Superior temporal gyrus (tissue), 1 donor: ENCODE measurements around the gene PLIN3.
"Not testable (repeated sequence)": the region's sequence is repeated elsewhere in the genome, so short reads cannot be mapped to it uniquely, and the experiment has no call there.

Source experiments
- DNase-seq: peaks from one replicate; pipeline ENCODE4 v3.0.0-alpha.2; 2016; ENCODE audit errors: extremely low spot score

Gene PLIN3

DNA sequence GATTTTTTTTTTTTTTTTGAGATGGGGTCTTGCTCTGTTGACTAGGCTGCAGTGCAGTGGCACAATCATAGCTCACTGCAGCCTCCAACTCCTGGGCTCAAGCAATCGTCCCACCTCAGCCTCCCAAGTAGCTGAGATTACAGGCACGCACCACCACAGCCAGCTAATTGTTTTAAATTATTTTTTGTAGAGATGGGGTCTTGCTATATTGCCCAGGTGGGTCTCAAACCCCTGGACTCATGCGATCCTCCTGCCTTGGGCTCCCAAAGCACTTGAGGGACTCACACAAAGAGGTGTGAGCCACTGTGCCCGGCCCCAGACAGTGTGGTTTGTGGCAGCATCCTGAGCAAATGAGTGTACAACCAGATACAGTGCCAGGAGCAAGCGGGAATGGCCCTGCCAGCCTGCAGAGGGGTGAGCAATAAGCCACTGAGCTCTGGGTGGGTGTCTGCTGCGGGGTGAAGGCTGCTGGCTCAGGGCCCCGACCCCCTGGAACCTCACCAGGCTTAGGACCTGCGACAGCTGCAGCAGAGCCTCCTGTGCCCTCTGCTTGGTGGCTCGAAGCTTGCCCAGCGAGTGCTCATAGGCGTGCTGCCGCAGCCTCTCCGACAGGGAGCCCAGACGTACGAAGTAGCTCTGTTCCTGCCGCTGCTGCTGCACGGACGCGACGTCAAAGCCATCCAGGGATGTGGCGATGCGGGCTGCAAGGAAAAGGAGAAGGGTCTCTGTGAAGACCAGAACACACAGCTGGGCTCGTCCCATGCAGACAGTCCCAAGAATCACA lies 20.1 kb downstream of the PLIN3 start:
- DNase-seq = no peak

DNA sequence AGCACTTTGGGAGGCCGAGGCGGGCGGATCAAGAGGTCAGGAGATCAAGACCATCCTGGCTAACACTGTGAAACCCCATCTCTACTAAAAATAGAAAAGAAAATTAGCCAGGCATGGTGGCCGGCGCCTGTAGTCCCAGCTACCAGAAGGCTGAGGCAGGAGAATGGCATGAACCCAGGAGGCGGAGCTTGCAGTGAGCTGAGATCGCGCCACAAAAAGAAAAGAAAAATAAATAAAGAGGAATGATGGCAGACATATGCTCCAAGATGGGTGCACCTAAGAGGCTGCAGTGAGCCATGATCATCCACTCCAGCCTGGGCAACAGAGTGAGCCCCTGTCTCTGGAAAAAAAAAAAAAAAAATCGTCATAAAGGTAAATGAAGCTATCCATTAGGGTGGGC lies 21.5 kb downstream of the PLIN3 start:
- DNase-seq = not testable (repeated sequence)

DNA sequence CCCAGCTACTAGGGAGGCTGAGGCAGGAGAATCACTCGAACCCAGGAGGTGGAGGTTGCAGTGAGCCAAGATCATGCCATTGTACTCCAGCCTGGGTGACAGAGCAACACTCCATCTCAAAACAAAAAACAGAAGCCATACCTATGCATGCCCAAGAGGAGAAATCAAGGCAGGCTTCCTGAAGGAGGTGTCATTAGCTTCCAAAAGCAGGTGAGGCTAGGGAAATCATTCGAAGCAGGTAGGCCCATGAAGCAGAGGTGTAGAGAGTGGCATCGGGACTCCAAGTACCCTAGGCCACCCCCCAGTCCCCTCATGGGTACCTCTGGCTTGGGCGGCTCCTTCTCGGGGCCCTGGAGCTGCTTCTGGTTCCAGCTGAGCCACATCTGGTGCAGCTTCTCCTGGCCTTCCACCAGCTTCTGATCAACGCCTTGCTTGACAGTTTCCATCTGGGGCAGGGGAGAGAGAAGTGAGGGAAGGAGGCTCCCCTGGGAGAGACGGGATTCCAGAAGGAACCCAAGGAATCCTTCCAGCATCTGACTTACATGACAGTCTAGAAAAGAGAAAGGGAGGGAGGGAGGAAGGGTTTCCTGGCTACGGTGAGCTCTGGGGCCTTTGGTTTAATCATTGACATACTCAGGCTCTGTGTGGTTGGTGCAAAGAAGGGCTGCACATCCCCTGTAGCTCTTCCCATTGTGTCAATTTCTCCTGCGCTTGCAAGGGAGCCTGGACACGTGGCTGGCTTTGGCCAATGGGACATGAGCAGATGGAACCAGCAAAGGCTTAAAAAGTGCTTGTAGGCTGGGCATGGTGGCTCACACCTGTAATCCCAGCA lies 22.9 kb downstream of the PLIN3 start:
- DNase-seq = no peak

DNA sequence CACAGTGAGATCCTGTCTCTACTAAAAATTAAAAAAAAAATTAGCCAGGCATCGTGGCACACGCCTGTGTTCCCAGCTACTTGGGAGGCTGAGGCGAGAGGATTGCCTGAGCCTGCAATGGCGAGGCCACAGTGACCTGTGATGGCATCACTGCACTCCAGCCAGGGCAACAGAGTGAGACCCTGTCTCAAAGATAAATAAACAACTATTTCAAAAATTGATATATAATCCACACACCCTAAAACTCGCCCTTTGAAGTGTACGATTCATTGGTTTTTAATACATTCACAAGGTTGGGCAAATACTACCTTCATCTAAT lies 23.9 kb downstream of the PLIN3 start:
- no peak for DNase-seq

DNA sequence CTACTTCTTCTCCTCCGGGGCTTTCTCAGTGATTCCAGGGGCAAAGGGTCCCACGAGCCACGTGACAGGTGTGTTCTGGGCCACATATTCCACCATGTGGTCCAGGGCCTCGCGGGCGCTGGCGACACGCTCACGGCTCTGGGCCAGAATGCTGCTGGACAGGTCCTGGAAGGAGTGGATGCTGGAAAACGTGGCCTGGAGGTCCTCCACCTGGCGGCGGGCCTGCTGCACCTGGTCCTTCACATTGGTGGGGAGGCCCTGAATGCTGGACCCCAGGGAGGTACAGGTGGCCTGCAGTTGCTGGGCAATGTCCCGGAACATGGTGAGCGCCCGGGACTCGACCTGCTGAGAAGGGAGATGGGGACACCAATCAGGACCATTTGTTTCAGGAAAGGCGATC lies 28.3 kb downstream of the PLIN3 start:
- no peak for DNase-seq

DNA sequence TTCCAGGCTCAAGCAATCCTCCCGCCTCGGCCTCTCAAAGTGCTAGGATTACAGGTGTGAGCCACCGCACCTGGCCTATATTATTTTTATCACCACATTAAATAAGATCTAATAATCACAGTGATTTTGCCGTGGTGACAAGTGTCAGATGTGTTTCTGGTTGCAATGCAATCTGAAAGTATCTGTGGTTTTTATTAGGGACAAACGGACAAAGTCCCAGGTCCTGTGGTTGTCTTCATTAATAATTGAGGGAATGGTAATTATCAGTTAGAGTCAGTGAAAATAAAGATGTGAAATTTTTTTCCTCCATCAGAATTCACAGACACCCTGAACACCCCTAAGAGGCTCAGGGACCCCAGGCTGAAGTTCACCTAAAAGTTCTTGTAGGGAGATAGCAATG lies 34.7 kb downstream of the PLIN3 start:
- DNase-seq = no peak

DNA sequence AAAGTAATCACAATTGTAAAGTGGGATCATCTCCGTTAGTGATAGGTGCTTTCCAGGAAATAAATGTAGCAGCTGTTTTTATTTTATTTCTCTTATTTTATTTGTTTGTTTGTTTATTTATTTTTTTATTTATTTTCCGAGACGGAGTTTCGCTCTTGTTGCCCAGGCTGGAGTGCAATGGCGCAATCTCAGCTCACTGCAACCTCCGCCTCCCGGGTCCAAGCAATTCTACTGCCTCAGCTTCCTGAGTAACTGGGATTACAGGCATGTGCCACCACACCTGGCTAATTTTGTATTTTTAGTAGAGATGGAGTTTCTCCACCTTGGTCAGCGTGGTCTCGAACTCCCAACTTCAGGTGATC lies 35.5 kb downstream of the PLIN3 start:
- not testable (repeated sequence) for DNase-seq

DNA sequence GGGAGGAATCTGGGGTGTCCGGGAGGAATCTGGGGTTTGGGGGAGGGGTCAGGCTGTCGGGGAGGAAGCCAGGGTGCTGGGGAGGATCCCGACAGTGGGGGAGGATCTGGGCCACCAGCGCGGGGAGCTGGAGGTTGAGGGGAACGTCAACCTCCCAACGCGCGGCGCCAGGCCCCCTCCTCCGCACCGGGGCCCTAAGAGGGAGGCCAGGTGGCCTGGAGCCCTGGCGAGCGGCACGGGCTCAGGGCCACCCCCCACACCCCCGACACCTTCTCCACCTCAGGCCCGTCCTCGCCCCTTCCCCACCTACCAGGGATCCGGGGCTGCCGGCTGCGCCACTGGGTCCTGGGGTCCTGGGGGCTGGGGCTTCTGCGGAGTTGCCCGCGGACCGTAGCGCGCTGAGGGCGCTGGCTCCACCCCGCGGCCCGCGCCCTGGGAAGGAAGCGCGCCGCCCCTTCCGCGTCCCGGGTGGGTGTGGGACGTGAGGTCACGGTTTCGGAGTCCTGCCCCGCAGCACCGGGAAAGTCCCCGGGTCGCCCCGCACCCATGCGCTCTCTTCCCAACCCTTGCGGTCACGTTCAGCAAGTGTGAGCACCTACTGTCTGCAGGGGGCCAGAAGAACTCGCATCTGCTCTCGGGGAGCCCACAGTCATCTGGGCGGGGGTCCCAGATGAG lies 36.0 kb downstream of the PLIN3 start, which contains the start of gene TICAM1:
Gene TICAM1 (minus strand): TSS at position 409 of the 675 bp plus-strand sequence. CDS start 13,335 bp downstream, outside the sequence.
- no peak for DNase-seq

DNA sequence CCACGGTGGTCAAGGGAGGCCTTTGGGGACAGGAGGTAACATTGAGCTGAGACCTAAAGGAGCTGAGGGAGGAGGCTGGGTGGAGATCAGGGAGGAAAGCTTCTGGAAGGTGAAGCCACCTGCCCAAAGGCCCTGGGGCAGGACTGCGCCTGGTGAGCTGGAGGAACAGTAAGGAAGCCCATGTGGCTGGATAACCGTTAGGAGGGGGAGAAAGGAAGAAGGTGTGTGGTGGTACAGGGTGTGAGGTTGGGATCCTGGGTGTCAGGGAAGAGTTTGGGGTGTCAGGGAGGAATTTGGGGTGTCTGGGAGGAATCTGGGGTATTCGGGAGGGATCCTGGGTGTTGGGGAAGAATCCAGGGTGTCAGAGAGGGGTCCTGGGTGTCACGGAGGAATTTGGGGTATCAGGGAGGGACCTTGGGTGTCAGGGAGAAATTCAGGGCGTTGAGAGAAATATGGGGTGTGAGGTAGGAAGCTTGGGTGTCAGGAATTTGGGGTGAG lies 36.6 kb downstream of the PLIN3 start:
- DNase-seq = no peak

DNA sequence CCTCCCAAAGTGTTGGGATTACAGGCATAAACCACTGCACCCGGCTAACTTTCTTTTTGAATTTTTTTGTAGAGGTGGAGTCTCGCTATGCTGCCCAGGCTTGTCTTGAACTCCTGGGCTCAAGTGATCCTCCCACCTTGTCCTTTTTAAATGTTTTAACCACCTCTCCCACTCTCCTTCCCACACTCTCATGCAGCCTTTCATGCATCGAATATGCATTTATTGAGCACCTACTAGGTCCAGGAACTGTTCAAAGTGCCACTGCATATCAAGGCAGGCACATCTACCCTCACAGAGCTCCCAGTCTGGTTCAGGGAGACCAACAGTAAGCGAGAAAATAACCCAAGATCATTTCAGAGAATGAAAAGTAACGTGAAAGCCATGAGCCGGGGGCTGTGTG lies 37.1 kb downstream of the PLIN3 start:
- DNase-seq = no peak

DNA sequence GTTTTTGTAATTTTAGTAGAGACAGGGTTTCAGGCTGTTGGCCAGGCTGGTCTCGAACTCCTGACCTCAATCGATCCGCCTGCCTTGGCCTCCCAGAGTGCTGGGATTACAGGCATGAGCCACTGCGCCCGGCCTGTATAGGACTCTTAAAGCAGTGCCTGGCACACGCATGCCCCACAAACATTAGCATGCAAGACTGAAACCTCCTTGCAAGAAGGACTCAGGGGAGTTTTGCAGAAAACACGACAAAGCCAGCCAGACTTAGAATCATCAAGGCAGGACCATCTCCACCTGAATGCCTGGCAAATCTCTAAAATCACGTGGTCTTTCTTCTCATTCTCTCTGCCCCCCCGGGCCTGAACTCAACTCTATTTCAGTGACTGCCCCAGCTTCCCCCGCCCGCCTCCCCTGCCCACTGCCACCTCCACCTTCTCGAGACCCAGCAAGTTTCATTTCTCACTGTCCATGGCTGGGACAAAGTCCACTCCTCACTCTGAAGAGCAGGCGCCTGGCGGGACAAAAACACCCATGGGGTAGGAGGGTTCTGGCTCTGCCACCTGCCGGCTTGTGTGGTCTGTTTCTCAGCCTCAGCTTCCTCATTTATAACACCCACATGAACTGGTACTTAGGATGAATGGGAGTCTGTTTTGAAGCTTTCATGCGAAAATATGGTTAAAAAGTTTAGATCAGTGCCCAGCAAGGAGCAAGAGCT lies 38.3 kb downstream of the PLIN3 start:
- DNase-seq = peak; percentile 55

DNA sequence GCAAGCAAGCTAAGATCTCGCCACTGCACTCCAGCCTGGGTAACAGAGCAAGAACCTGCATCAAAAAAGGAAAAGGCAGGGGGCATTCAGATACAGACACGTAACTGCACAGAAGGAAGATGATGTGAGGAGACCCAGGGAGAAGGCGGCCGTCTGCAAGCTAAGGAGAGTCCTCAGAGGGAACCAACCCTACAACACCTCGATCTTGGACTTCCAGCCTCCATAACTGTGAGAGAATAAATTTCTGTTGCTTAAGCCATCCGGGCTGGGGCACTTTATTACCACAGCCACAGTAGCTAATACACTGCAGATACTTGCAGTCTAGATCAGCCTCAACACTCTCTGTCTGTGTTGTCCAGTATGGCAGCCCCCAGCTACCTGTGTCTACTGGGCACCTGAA lies 43.9 kb downstream of the PLIN3 start:
- DNase-seq = no peak

DNA sequence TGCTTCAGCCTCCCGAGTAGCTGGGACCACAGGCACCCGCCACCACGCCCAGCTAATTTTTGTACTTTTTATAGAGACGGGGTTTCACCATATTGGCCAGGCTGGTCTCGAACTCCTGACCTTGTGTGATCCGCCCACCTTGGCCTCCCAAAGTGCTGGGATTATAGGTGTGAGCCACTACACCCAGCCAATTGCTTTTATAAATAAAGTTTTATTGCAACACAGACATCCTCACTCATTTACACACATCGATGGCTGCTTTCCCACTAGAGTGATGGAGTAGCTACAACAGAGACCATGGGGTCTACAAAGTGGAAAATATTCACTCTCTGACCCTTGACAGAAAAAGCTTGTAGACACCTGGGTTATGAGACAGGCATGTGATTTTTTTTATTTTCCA lies 45.1 kb downstream of the PLIN3 start:
- not testable (repeated sequence) for DNase-seq

DNA sequence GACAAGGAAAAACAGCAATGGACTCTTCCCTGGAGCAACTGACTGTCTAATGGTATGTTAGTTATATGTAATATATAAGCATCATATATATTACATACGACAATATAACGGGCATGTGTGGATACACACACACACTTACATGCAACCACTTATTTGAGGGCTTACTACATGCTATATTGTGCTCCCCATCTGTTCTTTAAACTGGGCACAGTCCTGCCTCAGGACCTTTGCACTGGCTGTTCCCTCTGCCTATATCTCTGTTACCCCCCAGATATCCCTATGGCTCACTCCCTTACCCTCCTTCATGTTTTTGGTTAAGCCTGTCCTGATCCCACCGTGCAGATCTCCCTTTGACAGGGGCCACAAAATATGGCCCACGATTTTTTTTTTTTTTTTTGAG lies 46.2 kb downstream of the PLIN3 start:
- DNase-seq = no peak

DNA sequence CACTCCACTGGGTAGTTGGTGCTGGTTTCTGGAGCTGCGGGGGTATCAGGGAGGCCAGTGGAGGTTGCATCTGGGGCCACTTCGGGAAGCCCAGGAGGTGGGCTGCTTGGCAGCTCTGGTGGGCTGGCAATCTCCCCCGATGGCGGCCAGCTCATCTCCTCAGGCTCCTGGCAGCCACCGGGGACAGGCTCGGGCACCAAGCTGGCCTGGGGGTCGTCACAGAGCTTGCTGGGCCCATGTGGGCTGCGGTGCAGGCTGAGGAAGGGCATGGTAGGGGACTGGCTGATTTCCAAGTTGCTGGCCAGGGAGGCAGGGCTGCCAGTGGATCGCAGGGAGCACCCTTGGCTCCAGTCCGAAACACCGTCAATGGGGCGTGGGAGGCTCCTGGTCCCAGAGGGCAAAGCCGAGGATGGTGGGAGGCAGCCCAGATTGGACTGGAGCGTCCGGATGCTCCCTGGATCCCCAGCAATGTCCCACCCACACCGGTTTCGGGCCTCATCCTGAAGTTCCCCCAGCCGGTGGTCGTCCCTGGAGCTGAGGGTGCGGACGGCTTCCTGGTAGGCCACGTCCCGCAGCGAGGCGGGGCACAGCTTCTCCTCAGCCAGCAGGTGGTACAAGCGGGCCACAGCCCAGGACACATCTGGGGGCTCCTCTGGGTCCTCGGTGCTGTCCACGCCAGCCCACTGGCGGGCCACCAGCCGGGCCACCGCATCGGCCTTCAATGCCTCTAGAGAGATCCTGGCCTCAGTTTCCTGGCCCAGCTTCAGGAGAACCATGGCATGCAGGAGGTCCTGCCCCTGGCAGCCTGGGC lies 49.8 kb downstream of the PLIN3 start:
- no peak for DNase-seq

DNA sequence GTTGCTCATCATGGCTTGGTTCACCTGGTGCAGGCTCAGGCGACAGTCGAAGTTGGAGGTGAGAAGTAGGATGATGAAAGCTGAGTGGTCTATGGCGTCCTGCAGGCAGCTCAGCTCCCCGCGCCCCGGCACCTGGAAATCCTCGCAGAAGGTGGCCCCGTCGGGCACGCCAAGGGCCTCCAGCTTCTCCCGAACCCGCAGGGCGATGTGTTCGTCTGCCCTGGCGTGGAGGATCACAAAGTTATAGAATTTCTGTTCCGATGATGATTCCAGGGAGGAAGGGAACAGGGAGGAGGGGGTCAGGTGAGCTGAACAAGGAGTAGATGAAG lies 50.6 kb downstream of the PLIN3 start:
- DNase-seq = no peak

DNA sequence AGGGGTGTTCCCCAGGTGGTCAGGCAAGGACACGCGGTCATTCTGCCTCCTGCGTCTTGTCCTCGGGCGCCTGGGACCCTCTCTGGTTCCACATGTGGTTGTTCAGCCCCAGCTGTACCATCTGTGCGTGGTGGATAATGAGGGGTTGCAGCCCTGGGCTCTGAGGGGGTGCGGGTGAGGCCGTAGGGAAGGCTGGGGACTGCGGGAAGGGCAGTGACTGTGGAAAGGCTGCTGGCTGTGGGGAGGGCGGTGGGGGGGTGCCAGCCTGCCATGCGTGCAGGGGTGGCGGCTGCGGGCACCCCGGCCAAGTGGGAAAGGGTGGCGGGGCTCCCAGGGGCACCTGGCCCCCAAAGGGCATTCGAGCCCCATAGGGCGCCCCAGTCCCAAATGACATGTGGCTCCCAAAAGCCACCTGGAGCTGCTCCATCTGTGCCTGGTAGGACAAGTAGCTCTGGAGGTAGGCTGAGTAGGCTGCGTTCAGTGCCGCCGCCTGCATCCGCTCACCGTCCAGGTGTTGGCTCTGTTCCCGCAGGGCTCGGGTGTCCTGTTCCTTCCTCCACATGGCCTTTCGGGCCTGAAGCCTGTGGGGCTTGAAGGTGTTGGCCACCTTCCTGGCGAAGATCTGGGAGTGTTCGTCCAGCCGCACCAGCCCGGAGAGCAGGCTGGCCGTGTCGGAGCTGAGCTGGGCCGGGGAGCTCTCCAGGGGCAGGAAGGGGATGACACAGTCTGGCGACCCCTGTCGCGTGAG lies 51.1 kb downstream of the PLIN3 start:
- DNase-seq = no peak

DNA sequence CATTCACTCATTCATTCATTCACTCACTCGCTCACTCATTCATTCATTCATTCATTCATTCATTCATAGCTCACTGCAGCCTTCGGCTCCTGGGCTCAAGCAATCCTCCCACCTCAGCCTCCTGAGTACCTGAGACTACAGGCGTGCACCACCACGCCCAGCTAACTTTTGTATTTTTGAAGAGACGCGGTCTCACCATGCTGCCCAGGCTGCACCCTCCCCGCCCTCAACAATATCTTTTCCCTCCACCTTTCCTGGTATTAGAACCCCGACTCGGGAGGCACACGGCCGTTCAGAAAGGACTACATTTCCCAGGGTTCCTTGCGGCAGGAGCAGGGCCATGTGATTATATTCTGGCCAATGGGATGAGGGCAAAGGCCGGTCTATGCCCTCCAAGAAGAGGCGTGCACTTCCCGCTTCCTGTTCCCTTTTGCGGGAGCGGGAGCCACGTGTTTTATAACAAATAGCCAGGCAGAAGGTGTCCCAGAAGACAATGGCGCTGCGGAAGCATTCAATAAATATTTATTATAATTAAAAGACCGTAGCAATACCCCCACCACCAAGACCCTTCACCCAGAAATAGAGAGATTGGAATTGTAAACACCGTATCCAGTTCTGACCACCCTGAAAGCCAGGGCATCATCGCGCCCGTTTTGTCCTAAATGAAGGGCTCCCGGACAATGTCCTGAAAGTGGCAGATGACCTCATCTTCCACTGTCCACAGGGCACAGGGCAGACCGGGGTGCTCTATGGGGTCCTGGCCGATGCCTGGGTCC lies 51.9 kb downstream of the PLIN3 start:
- DNase-seq = peak; percentile 99

DNA sequence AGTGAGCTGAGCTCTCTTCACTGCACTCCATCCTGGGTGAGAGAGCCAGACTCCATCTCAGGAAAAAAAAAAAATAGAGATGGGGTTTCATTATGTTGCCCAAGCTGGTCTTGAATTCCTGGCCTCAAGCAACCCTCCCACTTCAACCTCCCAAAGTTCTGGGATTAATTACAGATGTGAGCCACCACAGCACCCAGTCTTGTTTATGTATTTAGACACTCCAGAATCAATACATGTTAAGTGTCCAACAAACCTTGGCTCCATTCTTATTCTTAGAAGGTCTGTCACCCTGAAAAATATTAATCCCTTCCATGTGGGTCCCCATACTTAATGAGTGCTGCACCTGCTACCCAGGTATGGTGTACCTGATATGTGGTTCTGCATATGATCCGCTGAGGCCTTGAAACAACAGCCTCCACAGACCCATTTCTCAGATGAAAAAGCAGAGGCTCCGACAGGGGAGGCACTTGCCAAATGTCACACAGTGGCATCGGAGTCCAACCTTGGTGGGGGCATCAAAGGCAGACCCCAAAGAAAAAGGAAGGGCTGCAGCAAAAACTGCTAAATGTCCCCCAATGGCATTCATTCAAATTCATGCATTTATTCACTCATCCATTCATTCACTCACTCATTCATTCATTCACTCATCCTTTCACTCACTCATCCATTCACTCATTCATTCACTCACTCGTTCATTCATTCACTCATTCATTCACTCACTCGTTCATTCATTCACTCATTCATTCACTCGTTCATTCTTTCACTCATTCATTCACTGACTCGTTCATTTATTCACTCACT lies 52.6 kb downstream of the PLIN3 start:
- no peak for DNase-seq
